Brain microvascular endothelial cell (primary cell): ENCODE data around the gene ASCL5.
"Not testable (repeated sequence)": the region's sequence is repeated elsewhere in the genome, so short reads cannot be mapped to it uniquely, and the experiment has no call there.

Experiments
- DNase-seq: peaks from one replicate; pipeline ENCODE4 v3.0.0-alpha.2; 2020
- H3K27ac ChIP-seq: fragments of 250-450 bp; sonication (Bioruptor Pico); 2 replicates; pipeline ENCODE4 v1.5.1; 2020; ENCODE audit warnings: mild to moderate bottlenecking, moderate library complexity
- H3K27me3 ChIP-seq: fragments of 250-450 bp; sonication (Bioruptor Pico); replicated peaks from 2 replicates; pipeline ENCODE4 v1.5.1; 2020; ENCODE audit warnings: mild to moderate bottlenecking
- H3K36me3 ChIP-seq: fragments of 250-450 bp; sonication (Bioruptor Pico); replicated peaks from 2 replicates; pipeline ENCODE4 v1.5.1; 2020; ENCODE audit warnings: mild to moderate bottlenecking
- H3K4me3 ChIP-seq: 2 replicates; pipeline ENCODE4 v1.5.1; 2011; ENCODE audit warnings: low read depth, mild to moderate bottlenecking, control low read depth, low read length, moderate library complexity
- CTCF ChIP-seq: IDR thresholded peaks from 2 replicates; pipeline ENCODE4 v1.5.1; 2011; ENCODE audit warnings: low read depth, mild to moderate bottlenecking, moderate library complexity, low read length, control low read depth, inconsistent platforms; ENCODE audit errors: missing control alignments
- in situ Hi-C: cut with HindIII; loops from 2 replicates; pipeline ENCODE4 v1.10.0; 2017; ENCODE audit warnings: low sequenced_read_pairs, low pct_ligation_motif_present

ASCL5 gene

GRCh38 chr1:201167041-201167991 is 40.3 kb upstream of the ASCL5 start:
- Histone ChIP-seq H3K4me3 (no peak overlapping the region), H3K27ac (no peak overlapping the region), H3K27me3 (no peaks in the 10 kb centered on the region), H3K36me3 (no peaks in the 10 kb centered on the region)
- DNase-seq = no peak
- in situ Hi-C loops = no loop called here
- no peak for TF ChIP-seq CTCF

- no peak overlapping the region for H3K4me3 ChIP-seq
- H3K27ac ChIP-seq = no peak overlapping the region
- in situ Hi-C loops = no loop called here
- H3K27me3 ChIP-seq = no peaks in the 10 kb centered on the region
- H3K36me3 ChIP-seq = no peaks in the 10 kb centered on the region
- TF ChIP-seq CTCF = no peak
- DNase-seq = no peak
Measured at GRCh38 chr1:201164645-201165044, 37.7 kb upstream of the ASCL5 start.

- in situ Hi-C loops = no loop called here
Measured at GRCh38 chr1:201163707-201164106, 36.7 kb upstream of the ASCL5 start.

GRCh38 chr1:201163036-201163435 is 36.1 kb upstream of the ASCL5 start:
- in situ Hi-C loops, H3K27me3 ChIP-seq, H3K36me3 ChIP-seq, DNase-seq, H3K4me3 ChIP-seq, H3K27ac ChIP-seq: not testable (repeated sequence)

More at GRCh38 chr1:201163707-201164106, 36.7 kb upstream of the ASCL5 start:
- Histone ChIP-seq H3K27ac (no peak overlapping the region), H3K27me3 (no peaks in the 10 kb centered on the region), H3K4me3 (no peak overlapping the region), H3K36me3 (no peaks in the 10 kb centered on the region)
- TF ChIP-seq CTCF = no peak
- DNase-seq = no peak

- TF ChIP-seq CTCF = no peak
- H3K27me3 ChIP-seq = no peaks in the 10 kb centered on the region
- H3K4me3 ChIP-seq = no peak overlapping the region
- in situ Hi-C loops = no loop called here
- H3K27ac ChIP-seq = no peak overlapping the region
- no peak for DNase-seq
- H3K36me3 ChIP-seq = no peaks in the 10 kb centered on the region
Measured at GRCh38 chr1:201157949-201158348, 31.0 kb upstream of the ASCL5 start.

GRCh38 chr1:201156819-201157218 is 29.8 kb upstream of the ASCL5 start:
- TF ChIP-seq CTCF = no peak
- in situ Hi-C loops = no loop called here
- Histone ChIP-seq H3K27me3 (no peaks in the 10 kb centered on the region), H3K36me3 (no peaks in the 10 kb centered on the region), H3K27ac (no peak overlapping the region), H3K4me3 (no peak overlapping the region)
- DNase-seq = no peak
